Psoas muscle (tissue), 8 donors: ENCODE measurements around the gene DLX1. TPM values are rescaled to one million over a fixed set of nuclear protein-coding genes. Genes with fewer than 3 reads are reported as not detected.

Experiments
- ATAC-seq, 4 donors: fragments of 200-7000 bp; cut with Tn5 transposase; one replicate each; pipeline ENCODE4 v1.9.1; 2020; ENCODE audit warnings: moderate library complexity in 3 of 4, mild to moderate bottlenecking in 2 of 4
- DNase-seq, 2 donors: peaks; one replicate each; pipeline ENCODE4 v3.0.0-alpha.2; 2020
- H3K27ac ChIP-seq: fragments of 200-600 bp; one replicate; pipeline ENCODE4 v1.8.0; 2022
- H3K27me3 ChIP-seq, 3 donors: fragments of 200-600 bp in 1 of 3; one replicate each; pipeline versions ENCODE4 v1.6.1 to v1.8.0; 2013 to 2022; ENCODE audit warnings: low read length in 2 of 3, mild to moderate bottlenecking in 2 of 3, moderate library complexity in 1 of 3; ENCODE audit not compliant: insufficient read depth in 3 of 3
- H3K36me3 ChIP-seq, 2 donors: fragments of 200-600 bp in 1 of 2; one replicate each; pipeline versions ENCODE4 v1.6.1 to v1.8.0; 2013 to 2022; ENCODE audit warnings: low read depth in 1 of 2, mild to moderate bottlenecking in 1 of 2, moderate library complexity in 1 of 2; ENCODE audit not compliant: insufficient read depth in 1 of 2
- H3K4me1 ChIP-seq: fragments of 200-600 bp; one replicate; pipeline ENCODE4 v1.8.0; 2022
- H3K4me3 ChIP-seq: fragments of 200-600 bp; one replicate; pipeline ENCODE4 v1.8.0; 2022; ENCODE audit warnings: mild to moderate bottlenecking
- H3K9me3 ChIP-seq: fragments of 200-600 bp; one replicate; pipeline ENCODE4 v1.8.0; 2022
- WGBS, 3 donors: extraction: QIAGEN DNeasy Blood & Tissue Kit; methylation state at CpG; one replicate each; pipeline versions ENCODE4 v1.1.6 to v1.1.7; 2013; 5-methylcytosine and 5-hydroxymethylcytosine counted together
- intact Hi-C, 2 donors: fragments of 100-400 bp; cut with DNase I; formaldehyde crosslinking; loops; one replicate each; pipeline versions ENCODE4 v1.11.0 to v1.14.2; 2022
- polyA plus RNA-seq, 3 donors: library from polyadenylated mRNA; stranded (reverse); fragments of 200-250 nt; gene quantifications; one replicate each; pipeline ENCODE4 v1.2.3, GENCODE V29; 2013
- total RNA-seq, 4 donors: library from RNA; stranded (reverse); fragmentation: NEBNext Ultra II Directional in 2 of 4; extraction: Animal tissue kit (Norgen Biotek cat#: 25700) in 2 of 4; gene quantifications; one replicate each; pipeline versions ENCODE4 v1.2.1 to v1.2.4, GENCODE V29; 2021 to 2023
- TF ChIP-seq, protein P1 (sequence below): fragments of 200-600 bp; IDR thresholded peaks from one replicate; pipeline ENCODE4 v1.8.0; 2022; ENCODE audit warnings: antibody characterized with exemption
- donor health status: healthy with polysubstance abuse.
- donor health status: DM: no; HTN: no; CAD: no; lungs with moderate emphysema.
- donor health status: Bipolar disorder and iron deficiency.
- donor health status: healthy.
- donor health status: DM: yes; HTN: yes; CAD: no.
- donor health status: DM: no; HTN: no; CAD: no.
- donor health status: DM: no; HTN: no; CAD: no.
- donor health status: DM: yes; HTN: yes; CAD: no.

The DLX1 gene
- total and polyA plus RNA-seq, 7 donors = 0.03 to 0.28 (median 0.15) TPM; not detected in 2

DNA sequence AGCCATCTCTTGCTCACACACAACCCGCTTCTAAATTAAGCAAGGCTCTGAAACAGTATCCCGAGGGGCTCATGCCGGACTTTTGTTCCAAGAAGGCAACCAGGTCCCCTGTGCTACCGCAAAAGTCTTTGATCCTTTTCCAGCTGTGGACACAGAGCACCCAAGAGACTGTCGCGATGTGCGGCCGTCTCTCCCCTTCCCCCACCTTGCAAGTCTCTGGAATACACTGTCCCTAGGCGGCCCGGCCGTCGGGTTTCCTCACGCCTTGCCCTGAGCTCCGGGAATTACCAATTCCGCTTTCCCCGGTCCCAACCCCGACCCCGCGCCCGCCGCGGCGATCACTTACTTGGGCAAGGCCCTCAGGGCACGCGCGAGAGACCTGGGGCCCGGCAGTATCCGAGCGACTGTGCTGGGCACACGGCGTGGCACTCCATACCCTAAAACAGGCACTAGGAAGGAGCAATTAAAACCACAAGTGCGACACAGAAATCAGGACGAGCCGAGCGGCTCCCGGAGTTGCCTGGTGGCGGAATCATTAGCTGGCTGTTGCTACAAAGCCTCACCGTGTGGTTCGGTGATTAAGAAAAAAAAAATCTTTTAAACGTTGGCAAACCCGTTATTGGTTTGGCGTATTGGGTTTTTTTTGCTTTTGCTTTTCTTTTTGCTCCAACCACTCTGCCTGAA is 2.2 kb upstream of the DLX1 start:
- no peak overlapping the region for H3K4me3 ChIP-seq
- no peak for ATAC-seq
- intact Hi-C loops = no loop called here
- no peak overlapping the region for H3K27ac ChIP-seq
- TF ChIP-seq, protein P1, sequence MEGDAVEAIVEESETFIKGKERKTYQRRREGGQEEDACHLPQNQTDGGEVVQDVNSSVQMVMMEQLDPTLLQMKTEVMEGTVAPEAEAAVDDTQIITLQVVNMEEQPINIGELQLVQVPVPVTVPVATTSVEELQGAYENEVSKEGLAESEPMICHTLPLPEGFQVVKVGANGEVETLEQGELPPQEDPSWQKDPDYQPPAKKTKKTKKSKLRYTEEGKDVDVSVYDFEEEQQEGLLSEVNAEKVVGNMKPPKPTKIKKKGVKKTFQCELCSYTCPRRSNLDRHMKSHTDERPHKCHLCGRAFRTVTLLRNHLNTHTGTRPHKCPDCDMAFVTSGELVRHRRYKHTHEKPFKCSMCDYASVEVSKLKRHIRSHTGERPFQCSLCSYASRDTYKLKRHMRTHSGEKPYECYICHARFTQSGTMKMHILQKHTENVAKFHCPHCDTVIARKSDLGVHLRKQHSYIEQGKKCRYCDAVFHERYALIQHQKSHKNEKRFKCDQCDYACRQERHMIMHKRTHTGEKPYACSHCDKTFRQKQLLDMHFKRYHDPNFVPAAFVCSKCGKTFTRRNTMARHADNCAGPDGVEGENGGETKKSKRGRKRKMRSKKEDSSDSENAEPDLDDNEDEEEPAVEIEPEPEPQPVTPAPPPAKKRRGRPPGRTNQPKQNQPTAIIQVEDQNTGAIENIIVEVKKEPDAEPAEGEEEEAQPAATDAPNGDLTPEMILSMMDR = no peak
- WGBS, 3 donors = 7 to 14% (median 9%) methylated on average over 42 of the region's 42 CpGs
- no peak for DNase-seq
- peaks cover 39% of the 10 kb centered on the region for H3K4me1 ChIP-seq
- no peaks in the 10 kb centered on the region for H3K9me3 ChIP-seq
- H3K36me3 ChIP-seq = no peaks in the 10 kb centered on the region
- peaks cover 0 to 84% (median 70%) of the 10 kb centered on the region in 3 donors for H3K27me3 ChIP-seq

DNA sequence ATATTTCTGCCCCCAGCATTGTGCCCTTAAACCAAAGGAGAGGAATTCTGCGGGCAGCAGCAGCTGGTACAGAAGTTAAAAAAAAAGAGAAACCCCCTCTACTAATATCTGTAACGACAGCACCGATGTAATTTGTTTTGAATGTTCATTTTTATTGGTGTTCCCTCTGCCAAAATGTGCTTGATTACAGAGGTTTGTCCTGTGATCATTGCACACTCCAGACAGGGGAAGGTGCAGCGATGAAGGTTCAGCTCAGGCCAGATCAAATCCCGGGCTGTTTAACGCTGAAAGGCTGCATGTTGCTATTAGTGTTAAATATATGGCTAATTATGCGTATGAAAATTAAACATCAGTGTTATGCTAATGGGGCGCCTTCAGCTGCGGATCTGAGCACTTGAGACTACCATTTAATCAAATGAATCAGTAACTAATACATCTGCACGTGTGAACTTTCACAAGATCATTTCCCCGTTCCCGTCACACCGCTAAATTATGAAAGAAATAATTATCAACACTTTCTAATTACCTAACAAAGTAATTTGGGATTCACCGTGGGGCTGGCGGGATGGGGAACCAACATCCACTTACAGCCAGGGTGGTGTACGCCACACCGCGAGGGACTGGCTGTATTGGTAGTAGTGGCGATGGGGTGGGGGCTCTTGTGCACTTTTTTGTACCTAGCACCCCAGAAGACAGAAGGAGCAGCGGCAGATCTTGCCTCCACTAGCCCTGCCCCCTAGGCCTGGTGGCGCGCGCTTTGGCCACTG is 1.5 kb upstream of the DLX1 start:
- TF ChIP-seq, protein P1 = no peak
- Histone ChIP-seq H3K27me3 (peaks cover 0 to 92% (median 77%) of the 10 kb centered on the region in 3 donors), H3K9me3 (no peaks in the 10 kb centered on the region), H3K4me3 (peak overlapping the region; percentile 66), H3K36me3 (no peaks in the 10 kb centered on the region), H3K4me1 (peaks cover 39% of the 10 kb centered on the region), H3K27ac (no peak overlapping the region)
- no peak for DNase-seq
- intact Hi-C loops = no loop called here
- WGBS, 3 donors = 13 to 17% (median 15%) methylated on average over 23 of the region's 23 CpGs
- ATAC-seq = no peak

- peak overlapping the region; percentile 66 for H3K4me3 ChIP-seq
- no peak overlapping the region for H3K27ac ChIP-seq
- peaks cover 0 to 97% (median 77%) of the 10 kb centered on the region in 3 donors for H3K27me3 ChIP-seq
- no peaks in the 10 kb centered on the region for H3K36me3 ChIP-seq
- ATAC-seq (peak in 2 of 4 donors; percentile 4), DNase-seq (no peak)
- H3K4me1 ChIP-seq = peaks cover 39% of the 10 kb centered on the region
- TF ChIP-seq, protein P1 = no peak
- no peaks in the 10 kb centered on the region for H3K9me3 ChIP-seq
- WGBS, 3 donors = 1 to 3% (median 2%) methylated on average over 15 to 17 of the region's 17 CpGs
- intact Hi-C loops = no loop called here
Measured at GRCh38 chr2:172084395-172084644, 987 bp upstream of the DLX1 start.

DNA sequence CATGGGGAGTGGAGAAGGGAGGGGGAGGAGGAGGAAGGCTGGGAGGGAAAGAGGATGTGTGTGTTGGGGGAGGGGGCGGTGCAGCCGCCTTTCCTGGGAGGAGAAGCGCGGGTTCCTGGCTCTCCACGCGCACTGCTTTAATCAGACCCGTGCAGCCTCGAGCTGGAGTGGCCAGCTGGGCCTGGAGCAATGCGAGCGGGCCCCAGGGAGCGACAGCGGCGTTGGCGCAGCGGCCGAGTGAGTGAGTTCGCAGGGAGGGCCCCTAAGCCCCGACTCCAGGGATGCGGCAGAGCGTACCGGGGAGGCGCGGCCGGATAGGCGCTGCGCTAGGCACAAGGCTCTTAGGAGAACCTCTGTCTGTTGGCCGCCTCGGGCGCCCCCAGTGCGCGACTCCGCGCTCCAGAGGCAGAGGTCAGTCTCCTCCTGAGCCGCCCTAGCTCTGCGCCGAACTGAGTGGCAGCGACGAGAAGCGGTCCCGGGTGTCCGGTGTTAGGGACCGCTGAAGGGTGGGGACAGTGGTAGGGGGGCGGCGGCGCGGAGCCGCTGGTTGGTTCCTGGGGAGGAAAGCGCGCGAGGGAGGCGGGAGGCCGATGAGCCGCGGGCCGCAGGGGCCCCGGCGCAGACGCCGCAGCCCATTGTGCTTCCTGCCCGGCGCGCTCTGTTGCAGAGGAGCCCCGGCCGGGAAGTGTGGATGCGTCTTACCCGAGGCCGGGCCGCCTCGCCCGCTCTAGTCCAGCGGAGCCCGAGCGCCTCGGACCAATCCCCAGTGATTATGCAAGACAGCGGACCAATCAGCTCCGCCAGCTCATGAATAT is 455 bp upstream of the DLX1 start:
- peak overlapping the region; percentile 66 for H3K4me3 ChIP-seq
- H3K27me3 ChIP-seq = peaks cover 0 to 98% (median 80%) of the 10 kb centered on the region in 3 donors
- ATAC-seq (peak; percentile 89 to 96 (median 92)), DNase-seq (peak; percentile 82 to 88)
- H3K27ac ChIP-seq = no peak overlapping the region
- H3K4me1 ChIP-seq = peaks cover 39% of the 10 kb centered on the region
- intact Hi-C loops = no loop called here
- no peaks in the 10 kb centered on the region for H3K9me3 ChIP-seq
- 0 to 1% (median 1%) methylated on average over 60 to 76 of the region's 76 CpGs for WGBS, 3 donors
- H3K36me3 ChIP-seq = no peaks in the 10 kb centered on the region
- TF ChIP-seq, protein P1 = no peak
